GM12892 (cell line): ENCODE results near the gene RPS6KB2.

Experiments
- POLR2A ChIP-seq: IDR thresholded peaks from 2 replicates; pipeline ENCODE4 v1.6.1; 2011; ENCODE audit warnings: low read depth, low read length, control low read depth
- POLR2AphosphoS5 ChIP-seq: IDR thresholded peaks from 2 replicates; pipeline ENCODE4 v1.6.1; 2011; ENCODE audit warnings: low read depth, low read length, control low read depth
- TAF1 ChIP-seq: IDR thresholded peaks from 2 replicates; pipeline ENCODE4 v1.6.1; 2011; ENCODE audit warnings: low read depth, mild to moderate bottlenecking, control low read depth, low read length, borderline replicate concordance

DNA sequence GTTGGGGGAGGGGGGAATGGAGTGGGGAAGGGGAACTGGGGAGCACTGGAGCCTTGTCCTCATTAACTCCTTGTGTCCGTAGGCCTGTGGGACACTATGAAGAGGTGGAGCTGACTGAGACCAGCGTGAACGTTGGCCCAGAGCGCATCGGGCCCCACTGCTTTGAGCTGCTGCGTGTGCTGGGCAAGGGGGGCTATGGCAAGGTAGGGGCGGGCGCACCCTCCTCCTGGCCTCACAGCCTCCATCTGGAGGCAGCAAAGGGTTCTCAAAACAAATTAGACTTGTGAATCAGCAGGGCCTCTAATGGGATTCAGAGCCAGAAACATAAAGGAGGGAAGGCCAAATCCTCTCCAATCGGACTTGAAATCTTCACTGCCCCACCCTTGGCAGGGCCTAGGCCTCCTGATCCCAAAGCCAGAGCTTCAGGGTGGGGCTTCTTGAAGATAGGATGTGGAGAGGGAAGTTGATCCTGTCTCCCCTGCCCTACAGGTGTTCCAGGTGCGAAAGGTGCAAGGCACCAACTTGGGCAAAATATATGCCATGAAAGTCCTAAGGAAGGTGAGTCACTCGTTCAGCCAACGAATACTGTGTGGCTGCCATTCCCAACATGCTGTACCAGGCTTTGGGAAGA is 859 bp downstream of the RPS6KB2 start:
- TF ChIP-seq POLR2AphosphoS5 (no peak), POLR2A (no peak), TAF1 (no peak)
